ENCODE results near the gene ANKFN1. TPM values are rescaled to one million over a fixed set of nuclear protein-coding genes. Genes with fewer than 3 reads are reported as not detected.

ANKFN1 gene
- total RNA-seq, 1 experiment from 2014 or later, result not detected

DNA sequence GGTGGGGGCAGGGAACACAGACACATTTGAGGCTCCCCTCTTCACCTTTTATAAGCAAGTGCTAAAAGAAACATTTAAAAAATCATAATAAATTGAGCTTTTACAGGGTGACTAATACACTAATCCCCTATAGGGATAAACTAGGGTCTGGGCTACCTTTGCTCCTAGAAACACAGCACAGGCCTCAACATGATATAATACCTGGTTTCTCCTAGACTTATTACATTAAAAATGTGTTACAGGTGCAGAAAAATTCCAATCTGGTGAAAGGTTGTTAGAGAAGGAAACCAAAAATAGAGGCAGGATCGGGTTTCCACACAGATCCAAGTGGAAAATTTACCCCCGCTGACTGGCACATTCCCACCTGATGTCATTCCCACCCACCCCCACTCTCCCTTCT, 315.6 kb downstream of the ANKFN1 start:
- Histone ChIP-seq H3K9me3 (ENCODE audit: control insufficient read depth, low read depth, low read length) (no peaks in the 10 kb centered on the region), H3K27me3 (ENCODE audit: insufficient read depth, low read length) (no peaks in the 10 kb centered on the region), H2AFZ (ENCODE audit: low read length) (no peak overlapping the region), H3K23me2 (ENCODE audit: insufficient read length, low read depth, low read length, poor library complexity, severe bottlenecking) (no peaks in the 10 kb centered on the region), H3K79me2 (ENCODE audit: insufficient read depth, low read length) (no peaks in the 10 kb centered on the region), H4K5ac (ENCODE audit: insufficient read length, low read depth, low read length) (no peak overlapping the region), H2BK15ac (ENCODE audit: low read depth, low read length) (no peak overlapping the region), H3T11ph (ENCODE audit: low read length) (no peak overlapping the region), H3K27ac (ENCODE audit: insufficient read length, low read depth, low read length) (no peak overlapping the region), H3K9ac (ENCODE audit: extremely low read depth, insufficient read length, low read length) (no peak overlapping the region), H4K20me1 (ENCODE audit: control insufficient read depth, insufficient read depth, insufficient read length) (no peaks in the 10 kb centered on the region), H2BK12ac (ENCODE audit: insufficient read length, low read depth, low read length) (no peak overlapping the region), H3K14ac (ENCODE audit: insufficient read depth, low read length) (no peak overlapping the region), H3K79me1 (ENCODE audit: insufficient read depth, low read depth, low read length, poor library complexity, severe bottlenecking) (no peaks in the 10 kb centered on the region), H3K18ac (ENCODE audit: insufficient read length, low read depth, low read length) (no peak overlapping the region), H2BK20ac (ENCODE audit: low read depth, low read length, poor library complexity, severe bottlenecking) (no peak overlapping the region), H4K91ac (ENCODE audit: insufficient read length, low read depth, low read length) (no peak overlapping the region), H3K23ac (ENCODE audit: insufficient read length, low read depth, low read length) (no peak overlapping the region), H2AK5ac (ENCODE audit: insufficient read length, low read length) (no peak overlapping the region), H3K4me2 (ENCODE audit: insufficient read depth, insufficient read length, low read length) (no peak overlapping the region), H3K56ac (ENCODE audit: insufficient read length, low read depth, low read length) (no peak overlapping the region), H2BK5ac (ENCODE audit: insufficient read length, low read length) (no peak overlapping the region), H2BK120ac (ENCODE audit: low read depth, low read length, poor library complexity, severe bottlenecking) (no peak overlapping the region), H4K8ac (replicated peaks; ENCODE audit: insufficient read length, low read depth, low read length) (no peak overlapping the region), H3K4me1 (ENCODE audit: insufficient read depth, low read length) (no peaks in the 10 kb centered on the region), H3K4ac (ENCODE audit: low read depth, low read length) (no peak overlapping the region)
- peaks cover 12 to 13% of the 10 kb centered on the region in 2 experiments; a peak in 4 of 5 replicates for H3K9me3 Mint-ChIP-seq
- no peak overlapping the region for H3K4me3 Mint-ChIP-seq
- no peak overlapping the region for H3K27ac Mint-ChIP-seq
- no CpG with 5 or more reads among the region's 2 CpGs for WGBS (ENCODE audit: extremely low coverage, insufficient read length, low lambda C conversion rate)
- no peaks in the 10 kb centered on the region for H3K27me3 Mint-ChIP-seq (ENCODE audit: low read depth)
- H3K4me1 Mint-ChIP-seq, result no peaks in the 10 kb centered on the region
- no peak for DNase-seq
- TF ChIP-seq, protein P1, sequence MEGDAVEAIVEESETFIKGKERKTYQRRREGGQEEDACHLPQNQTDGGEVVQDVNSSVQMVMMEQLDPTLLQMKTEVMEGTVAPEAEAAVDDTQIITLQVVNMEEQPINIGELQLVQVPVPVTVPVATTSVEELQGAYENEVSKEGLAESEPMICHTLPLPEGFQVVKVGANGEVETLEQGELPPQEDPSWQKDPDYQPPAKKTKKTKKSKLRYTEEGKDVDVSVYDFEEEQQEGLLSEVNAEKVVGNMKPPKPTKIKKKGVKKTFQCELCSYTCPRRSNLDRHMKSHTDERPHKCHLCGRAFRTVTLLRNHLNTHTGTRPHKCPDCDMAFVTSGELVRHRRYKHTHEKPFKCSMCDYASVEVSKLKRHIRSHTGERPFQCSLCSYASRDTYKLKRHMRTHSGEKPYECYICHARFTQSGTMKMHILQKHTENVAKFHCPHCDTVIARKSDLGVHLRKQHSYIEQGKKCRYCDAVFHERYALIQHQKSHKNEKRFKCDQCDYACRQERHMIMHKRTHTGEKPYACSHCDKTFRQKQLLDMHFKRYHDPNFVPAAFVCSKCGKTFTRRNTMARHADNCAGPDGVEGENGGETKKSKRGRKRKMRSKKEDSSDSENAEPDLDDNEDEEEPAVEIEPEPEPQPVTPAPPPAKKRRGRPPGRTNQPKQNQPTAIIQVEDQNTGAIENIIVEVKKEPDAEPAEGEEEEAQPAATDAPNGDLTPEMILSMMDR (conservative IDR thresholded peaks at IDR 0.05), result no peak
- H3K36me3 Mint-ChIP-seq (ENCODE audit: insufficient read depth in 1 of 3, low read depth in 3 of 3), result peaks cover 0 to 15% (median 0%) of the 10 kb centered on the region in 3 experiments; a peak in 2 of 7 replicates
